Transverse colon (tissue), 4 donors: ENCODE measurements around the gene VPS41. TPM values are rescaled to one million over a fixed set of nuclear protein-coding genes. Genes with fewer than 3 reads are reported as not detected.

Source experiments
- DNase-seq: peaks from one replicate; pipeline ENCODE4 v3.0.0-alpha.2; 2019
- H3K27ac ChIP-seq, 4 donors: fragments of 200-600 bp; sonication (generic); 2 replicates each; pipeline ENCODE4 v1.5.1; 2016 to 2018; ENCODE audit warnings: inconsistent platforms in 4 of 4
- H3K27me3 ChIP-seq: fragments of 200-600 bp; sonication (generic); 2 replicates; pipeline ENCODE4 v1.5.1; 2017; ENCODE audit warnings: inconsistent platforms
- H3K36me3 ChIP-seq, 4 donors: fragments of 200-600 bp; sonication (generic); 2 replicates each; pipeline ENCODE4 v1.5.1; 2017 to 2019; ENCODE audit warnings: inconsistent platforms in 4 of 4
- H3K4me1 ChIP-seq, 4 donors: fragments of 200-600 bp; sonication (generic); 2 replicates each; pipeline ENCODE4 v1.5.1; 2017 to 2020; ENCODE audit warnings: inconsistent platforms in 4 of 4
- H3K4me3 ChIP-seq, 4 donors: fragments of 200-600 bp; sonication (generic); 1 replicate in 1 of 4; 2 replicates in 3 of 4; pipeline versions ENCODE4 v1.5.1 to v1.6.1; 2017 to 2019; ENCODE audit warnings: inconsistent platforms in 4 of 4
- H3K9me3 ChIP-seq, 2 donors: fragments of 200-600 bp; sonication (generic); 2 replicates each; pipeline ENCODE4 v1.5.1; 2017 to 2019; ENCODE audit warnings: inconsistent platforms in 2 of 2
- EP300 ChIP-seq: sonication (generic); formaldehyde crosslinking; IDR thresholded peaks from one replicate; pipeline ENCODE4 v1.6.1; 2017; ENCODE audit warnings: antibody characterized with exemption, low read depth
- POLR2A ChIP-seq: fragments of 450-650 bp; IDR thresholded peaks from one replicate; pipeline ENCODE4 v1.6.1; 2016; ENCODE audit warnings: antibody characterized with exemption, mild to moderate bottlenecking, moderate library complexity
- POLR2AphosphoS5 ChIP-seq, 3 donors: sonication (generic); formaldehyde crosslinking; IDR thresholded peaks; one replicate each; pipeline ENCODE4 v1.6.1; 2016; ENCODE audit warnings: antibody characterized with exemption in 3 of 3
- WGBS, 2 donors: methylation state at CpG; one replicate each; pipeline ENCODE4 v1.1.5; 2018; ENCODE audit warnings: low coverage in 1 of 2; 5-methylcytosine and 5-hydroxymethylcytosine counted together
- in situ Hi-C, 4 donors: fragments of 200-750 bp; cut with MboI; loops; one replicate each; pipeline versions ENCODE4 v1.15.0 to v1.15.1; 2017; ENCODE audit warnings: low sequenced_read_pairs in 3 of 4, low pct_ligation_motif_present in 1 of 4, low pct_unique_long_range_greater_than_20kb in 1 of 4
- intact Hi-C: fragments of 100-400 bp; cut with DNase I; formaldehyde crosslinking; loops from one replicate; pipeline ENCODE4 v1.15.1; 2023; ENCODE audit warnings: low total_unique reads
- total RNA-seq, 4 donors: library from RNA; depleted of rRNA; stranded (reverse); fragments of >200 nt; gene quantifications; one replicate each; pipeline ENCODE4 v1.1.0, GENCODE V29; 2016
- TF ChIP-seq, protein P1 (sequence below), 5 experiments: fragments of 200-600 bp in 3 of 5; fragments of 450-650 bp in 2 of 5; sonication (generic) in 3 of 5; IDR thresholded peaks; 1 replicate in 2 of 5; 2 replicates in 3 of 5; pipeline ENCODE4 v1.5.1; 2016 to 2017; ENCODE audit warnings: antibody characterized with exemption in 5 of 5, inconsistent platforms in 3 of 5, mild to moderate bottlenecking in 2 of 5, moderate library complexity in 1 of 5

VPS41 gene
- total RNA-seq, 4 donors from 2014 or later: 26.9 to 35.1 (median 29.2) TPM

DNA sequence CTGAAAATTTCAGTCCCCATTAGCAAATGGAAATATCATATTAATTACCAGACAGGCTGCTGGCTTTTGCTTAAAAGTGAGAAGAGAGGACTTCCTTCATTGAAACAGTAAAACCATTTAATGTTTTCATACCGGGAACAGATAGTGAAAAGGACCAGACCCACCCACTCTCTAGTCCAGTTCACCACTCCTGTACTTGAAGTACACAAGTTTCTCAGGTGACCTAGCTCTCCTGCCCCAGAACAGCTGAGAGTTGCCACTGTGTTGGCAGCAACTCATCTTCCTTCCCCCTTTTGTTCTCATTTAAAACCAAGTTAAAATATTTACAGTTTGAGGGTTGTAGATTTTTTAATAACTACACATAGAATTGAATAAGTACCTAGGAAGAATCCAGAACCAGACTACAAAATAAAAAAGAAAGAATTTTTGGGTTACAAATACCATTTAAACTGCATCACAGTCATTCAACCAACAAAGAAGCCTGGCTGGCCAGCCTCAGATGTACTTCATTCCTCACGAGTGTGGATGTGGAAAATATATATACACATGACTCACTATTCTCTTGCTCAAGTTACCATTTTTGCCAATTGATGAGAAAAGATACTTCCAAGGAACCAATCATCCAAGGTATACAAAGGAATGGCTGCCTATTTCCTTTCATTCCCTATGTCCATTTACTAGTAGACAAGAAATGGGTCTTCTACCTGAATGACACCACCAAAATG is 68.1 kb downstream of the VPS41 start:
- intact Hi-C loops (no loop called here), in situ Hi-C loops (no loop called here)
- H3K36me3 ChIP-seq: no peaks in the 10 kb centered on the region
- no peak overlapping the region for H3K27ac ChIP-seq
- no peaks in the 10 kb centered on the region for H3K9me3 ChIP-seq
- TF ChIP-seq POLR2AphosphoS5 (IDR thresholded peaks at IDR 0.05) (no peak), POLR2A (no peak), EP300 (no peak)
- TF ChIP-seq, protein P1, sequence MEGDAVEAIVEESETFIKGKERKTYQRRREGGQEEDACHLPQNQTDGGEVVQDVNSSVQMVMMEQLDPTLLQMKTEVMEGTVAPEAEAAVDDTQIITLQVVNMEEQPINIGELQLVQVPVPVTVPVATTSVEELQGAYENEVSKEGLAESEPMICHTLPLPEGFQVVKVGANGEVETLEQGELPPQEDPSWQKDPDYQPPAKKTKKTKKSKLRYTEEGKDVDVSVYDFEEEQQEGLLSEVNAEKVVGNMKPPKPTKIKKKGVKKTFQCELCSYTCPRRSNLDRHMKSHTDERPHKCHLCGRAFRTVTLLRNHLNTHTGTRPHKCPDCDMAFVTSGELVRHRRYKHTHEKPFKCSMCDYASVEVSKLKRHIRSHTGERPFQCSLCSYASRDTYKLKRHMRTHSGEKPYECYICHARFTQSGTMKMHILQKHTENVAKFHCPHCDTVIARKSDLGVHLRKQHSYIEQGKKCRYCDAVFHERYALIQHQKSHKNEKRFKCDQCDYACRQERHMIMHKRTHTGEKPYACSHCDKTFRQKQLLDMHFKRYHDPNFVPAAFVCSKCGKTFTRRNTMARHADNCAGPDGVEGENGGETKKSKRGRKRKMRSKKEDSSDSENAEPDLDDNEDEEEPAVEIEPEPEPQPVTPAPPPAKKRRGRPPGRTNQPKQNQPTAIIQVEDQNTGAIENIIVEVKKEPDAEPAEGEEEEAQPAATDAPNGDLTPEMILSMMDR (IDR thresholded peaks at IDR 0.05): no peak
- no peaks in the 10 kb centered on the region for H3K27me3 ChIP-seq
- no peaks in the 10 kb centered on the region for H3K4me1 ChIP-seq
- DNase-seq: no peak
- no peak overlapping the region for H3K4me3 ChIP-seq
- WGBS, 2 donors: 62 to 63% methylated on average over 1 to 2 of the region's 2 CpGs

DNA sequence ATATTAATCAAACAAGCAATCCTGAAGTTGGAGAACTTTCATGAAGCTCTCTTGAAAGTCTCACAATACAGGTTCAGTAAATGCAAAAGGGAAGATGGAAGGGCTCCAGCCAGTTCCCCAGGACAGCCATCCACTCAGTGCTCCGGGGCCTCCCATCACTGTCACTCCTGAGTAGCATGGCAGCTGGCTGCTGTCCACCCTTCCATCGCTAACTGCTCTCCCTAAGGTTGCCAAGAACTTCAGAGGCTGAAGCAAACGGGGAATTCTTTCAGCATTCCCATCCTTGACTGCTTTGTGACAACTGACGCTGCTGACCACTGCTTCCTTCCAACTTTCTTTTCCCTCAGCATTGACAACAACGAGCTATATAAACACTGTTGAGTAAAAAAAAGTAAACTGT is 69.1 kb downstream of the VPS41 start:
- DNase-seq: no peak
- Histone ChIP-seq H3K27ac (no peak overlapping the region), H3K27me3 (no peaks in the 10 kb centered on the region), H3K4me1 (no peaks in the 10 kb centered on the region), H3K36me3 (no peaks in the 10 kb centered on the region), H3K4me3 (no peak overlapping the region), H3K9me3 (no peaks in the 10 kb centered on the region)
- TF ChIP-seq, protein P1 (IDR thresholded peaks at IDR 0.05): no peak
- TF ChIP-seq POLR2AphosphoS5 (IDR thresholded peaks at IDR 0.05) (no peak), EP300 (no peak), POLR2A (no peak)
- in situ Hi-C loops (no loop called here), intact Hi-C loops (no loop called here)
- WGBS, 2 donors: 72 to 78% methylated on average over 4 to 5 of the region's 5 CpGs

DNA sequence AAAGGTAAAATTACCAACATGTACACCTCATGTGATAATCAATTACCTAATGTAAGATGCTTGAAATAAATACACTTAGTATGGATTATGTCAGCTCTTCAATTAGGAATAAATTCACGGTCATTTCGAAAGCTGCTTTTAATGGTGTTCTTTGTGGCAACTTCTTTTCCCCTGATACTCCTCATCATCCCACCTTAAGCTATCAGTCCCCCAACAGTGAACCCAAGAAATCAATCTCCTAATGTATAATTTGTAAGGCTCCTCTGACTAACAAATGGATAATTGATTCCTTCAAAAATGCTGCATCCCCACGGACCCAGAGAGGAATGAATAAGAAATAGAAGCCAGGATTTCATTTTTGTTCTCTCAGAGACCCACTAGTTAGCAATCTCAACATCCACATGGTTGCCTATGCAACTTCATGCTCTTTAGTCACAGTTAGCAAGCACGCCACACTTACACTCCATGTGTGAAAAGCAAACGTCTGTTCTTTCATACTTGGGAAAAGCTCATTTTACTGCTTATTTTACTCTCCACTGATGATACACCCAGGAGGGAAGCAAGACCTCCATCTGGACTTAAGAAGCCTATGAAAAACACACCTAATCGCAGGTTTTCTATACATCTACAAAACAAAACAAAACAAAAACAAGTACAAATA is 70.1 kb downstream of the VPS41 start:
- Histone ChIP-seq H3K27ac (no peak overlapping the region), H3K36me3 (no peaks in the 10 kb centered on the region), H3K27me3 (no peaks in the 10 kb centered on the region), H3K4me1 (no peaks in the 10 kb centered on the region), H3K4me3 (no peak overlapping the region), H3K9me3 (no peaks in the 10 kb centered on the region)
- in situ Hi-C loops: no loop called here
- DNase-seq: no peak
- WGBS, 2 donors: 92 to 94% methylated on average over 3 to 6 of the region's 6 CpGs
- intact Hi-C loops: no loop called here
- TF ChIP-seq POLR2AphosphoS5 (IDR thresholded peaks at IDR 0.05) (no peak), EP300 (no peak), POLR2A (no peak)
- TF ChIP-seq, protein P1 (IDR thresholded peaks at IDR 0.05): no peak

DNA sequence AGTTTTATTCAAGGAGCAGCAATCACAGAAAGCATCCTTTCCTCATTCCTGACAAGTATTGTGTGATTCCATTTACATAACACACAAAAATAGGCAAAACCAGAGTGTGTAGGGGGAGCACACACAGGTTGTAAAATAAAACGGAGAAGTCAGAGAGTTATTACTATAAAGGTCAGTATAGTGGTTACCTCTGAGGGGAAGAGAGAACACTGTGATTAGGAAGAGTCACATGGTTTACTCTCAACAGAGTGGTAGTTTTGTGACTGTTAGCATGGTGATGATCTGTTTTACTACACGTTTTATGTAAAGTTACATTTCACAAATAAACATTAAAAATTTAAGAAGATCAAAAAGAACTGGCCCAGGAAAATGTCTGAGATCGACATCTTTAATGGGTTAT is 74.6 kb downstream of the VPS41 start:
- Histone ChIP-seq H3K4me1 (no peaks in the 10 kb centered on the region), H3K27ac (no peak overlapping the region), H3K9me3 (no peaks in the 10 kb centered on the region), H3K36me3 (no peaks in the 10 kb centered on the region), H3K4me3 (no peak overlapping the region), H3K27me3 (no peaks in the 10 kb centered on the region)
- no peak for DNase-seq
- in situ Hi-C loops: no loop called here
- 68 to 76% methylated on average over 2 to 3 of the region's 3 CpGs for WGBS, 2 donors
- intact Hi-C loops: no loop called here
- TF ChIP-seq EP300 (no peak), POLR2A (no peak)
